Hepatocyte (in vitro differentiated cells): ENCODE measurements around the gene RAB32. TPM values are rescaled to one million over a fixed set of nuclear protein-coding genes. Genes with fewer than 3 reads are reported as not detected.

Experiments
- DNase-seq: peaks from one replicate; pipeline ENCODE4 v3.0.0-alpha.2; 2016; ENCODE audit warnings: low spot score
- H2AFZ ChIP-seq: fragments of 200-600 bp; sonication (generic); 2 replicates; pipeline ENCODE4 v1.6.0; 2016; ENCODE audit warnings: antibody characterized with exemption, mild to moderate bottlenecking
- H3K27ac ChIP-seq: fragments of 200-600 bp; sonication (generic); 2 replicates; pipeline ENCODE4 v1.5.1; 2016; ENCODE audit warnings: mild to moderate bottlenecking
- H3K27me3 ChIP-seq: fragments of 200-600 bp; sonication (generic); 2 replicates; pipeline ENCODE4 v1.6.1; 2016
- H3K36me3 ChIP-seq: fragments of 200-600 bp; sonication (generic); replicated peaks from 2 replicates; pipeline ENCODE4 v1.5.1; 2016; ENCODE audit warnings: low read depth; ENCODE audit not compliant: insufficient read depth
- H3K4me1 ChIP-seq: fragments of 200-600 bp; sonication (generic); 2 replicates; pipeline ENCODE4 v1.5.1; 2016; ENCODE audit warnings: mild to moderate bottlenecking, moderate library complexity; ENCODE audit not compliant: insufficient read depth
- H3K4me2 ChIP-seq: fragments of 200-600 bp; sonication (generic); 2 replicates; pipeline ENCODE4 v1.6.0; 2016
- H3K4me3 ChIP-seq: fragments of 200-600 bp; sonication (generic); 2 replicates; pipeline ENCODE4 v1.5.1; 2016; ENCODE audit warnings: mild to moderate bottlenecking
- H3K79me2 ChIP-seq: fragments of 200-600 bp; sonication (generic); 2 replicates; pipeline ENCODE4 v1.6.0; 2017; ENCODE audit warnings: mild to moderate bottlenecking
- H3K9me2 ChIP-seq: fragments of 200-600 bp; sonication (generic); replicated peaks from 2 replicates; pipeline ENCODE4 v1.6.0; 2017; ENCODE audit warnings: mild to moderate bottlenecking; ENCODE audit not compliant: insufficient read depth
- H3K9me3 ChIP-seq: fragments of 200-600 bp; sonication (generic); 2 replicates; pipeline ENCODE4 v1.5.1; 2016; ENCODE audit warnings: low read depth, mild to moderate bottlenecking
- H4K20me1 ChIP-seq: fragments of 200-600 bp; sonication (generic); 2 replicates; pipeline ENCODE4 v1.6.0; 2016; ENCODE audit warnings: mild to moderate bottlenecking; ENCODE audit not compliant: insufficient read depth, poor library complexity, severe bottlenecking
- EZH2 ChIP-seq: fragments of 200-600 bp; sonication (generic); IDR thresholded peaks from 2 replicates; pipeline ENCODE4 v1.6.1; 2016; ENCODE audit warnings: antibody characterized with exemption, mild to moderate bottlenecking, borderline replicate concordance
- EZH2phosphoT487 ChIP-seq: fragments of 200-600 bp; sonication (generic); IDR thresholded peaks from one replicate; pipeline ENCODE4 v1.6.1; 2018; ENCODE audit warnings: antibody characterized with exemption, mild to moderate bottlenecking, low read depth, moderate library complexity; ENCODE audit not compliant: unreplicated experiment, severe bottlenecking
- WGBS: methylation state at CpG from one replicate; pipeline ENCODE4 v1.1.6; 2016; ENCODE audit warnings: low lambda C conversion rate; ENCODE audit errors: missing lambda C conversion rate; 5-methylcytosine and 5-hydroxymethylcytosine counted together
- polyA plus RNA-seq: library from polyadenylated mRNA; unstranded; fragments of >200 nt; fragmentation: Nextera tagmentation; extraction: Ambion mirVana; gene quantifications from 2 replicates; pipeline ENCODE4 v1.2.1, GENCODE V29; 2016
- total RNA-seq: library from RNA; depleted of rRNA; stranded (reverse); fragments of >200 nt; gene quantifications from 2 replicates; pipeline ENCODE4 v1.2.3, GENCODE V29; 2014
- TF ChIP-seq, protein P1 (sequence below): fragments of 200-600 bp; sonication (generic); IDR thresholded peaks from 2 replicates; pipeline ENCODE4 v1.5.1; 2016; ENCODE audit warnings: antibody characterized with exemption, mild to moderate bottlenecking; ENCODE audit not compliant: poor library complexity

Gene RAB32
- total and polyA plus RNA-seq, 2 experiments from 2014 or later: 100 to 121 TPM

DNA sequence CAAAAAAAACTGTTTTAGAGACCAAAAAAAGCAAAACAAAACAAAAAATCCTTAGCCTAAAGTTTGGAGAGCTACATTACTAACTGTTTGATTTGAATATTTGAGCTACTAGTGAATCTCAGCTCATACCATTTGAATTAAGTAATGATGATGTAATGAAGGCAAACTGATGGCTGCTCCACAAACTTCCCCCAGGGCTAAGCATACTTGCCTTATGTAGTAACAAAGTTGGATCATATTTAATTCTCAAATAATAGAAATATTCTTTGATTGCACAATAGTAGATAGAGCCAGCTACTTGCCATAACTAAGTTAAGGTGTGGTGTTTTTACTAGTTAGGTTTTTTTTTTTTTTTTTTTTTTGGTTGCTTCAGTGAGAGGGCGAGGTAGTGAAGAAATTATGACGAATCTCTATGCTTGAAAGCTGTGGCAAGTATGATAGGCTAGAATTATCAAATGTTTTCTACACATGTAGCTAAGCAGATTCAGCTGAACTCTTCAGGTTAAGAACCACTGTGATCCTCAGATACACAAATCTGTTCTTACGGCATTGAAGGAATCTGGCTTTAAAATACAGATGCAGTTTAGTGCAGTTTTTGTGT, 2.9 kb downstream of the RAB32 start:
- WGBS: 53% methylated on average over 3 of the region's 3 CpGs
- H3K27me3 ChIP-seq: no peaks in the 10 kb centered on the region
- H3K79me2 ChIP-seq: peaks cover 64% of the 10 kb centered on the region
- peaks cover 31% of the 10 kb centered on the region for H3K4me1 ChIP-seq
- H4K20me1 ChIP-seq: peaks cover 25% of the 10 kb centered on the region
- DNase-seq: peak; percentile 44
- no peaks in the 10 kb centered on the region for H3K36me3 ChIP-seq
- H3K9me3 ChIP-seq: no peaks in the 10 kb centered on the region
- H3K4me2 ChIP-seq: peak overlapping the region; percentile 83
- no peak overlapping the region for H2AFZ ChIP-seq
- peak overlapping the region; percentile 98 for H3K27ac ChIP-seq
- H3K4me3 ChIP-seq: no peak overlapping the region
- TF ChIP-seq EZH2phosphoT487 (no peak), EZH2 (no peak)
- TF ChIP-seq, protein P1, sequence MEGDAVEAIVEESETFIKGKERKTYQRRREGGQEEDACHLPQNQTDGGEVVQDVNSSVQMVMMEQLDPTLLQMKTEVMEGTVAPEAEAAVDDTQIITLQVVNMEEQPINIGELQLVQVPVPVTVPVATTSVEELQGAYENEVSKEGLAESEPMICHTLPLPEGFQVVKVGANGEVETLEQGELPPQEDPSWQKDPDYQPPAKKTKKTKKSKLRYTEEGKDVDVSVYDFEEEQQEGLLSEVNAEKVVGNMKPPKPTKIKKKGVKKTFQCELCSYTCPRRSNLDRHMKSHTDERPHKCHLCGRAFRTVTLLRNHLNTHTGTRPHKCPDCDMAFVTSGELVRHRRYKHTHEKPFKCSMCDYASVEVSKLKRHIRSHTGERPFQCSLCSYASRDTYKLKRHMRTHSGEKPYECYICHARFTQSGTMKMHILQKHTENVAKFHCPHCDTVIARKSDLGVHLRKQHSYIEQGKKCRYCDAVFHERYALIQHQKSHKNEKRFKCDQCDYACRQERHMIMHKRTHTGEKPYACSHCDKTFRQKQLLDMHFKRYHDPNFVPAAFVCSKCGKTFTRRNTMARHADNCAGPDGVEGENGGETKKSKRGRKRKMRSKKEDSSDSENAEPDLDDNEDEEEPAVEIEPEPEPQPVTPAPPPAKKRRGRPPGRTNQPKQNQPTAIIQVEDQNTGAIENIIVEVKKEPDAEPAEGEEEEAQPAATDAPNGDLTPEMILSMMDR: no peak
- H3K9me2 ChIP-seq: no peaks in the 10 kb centered on the region

DNA sequence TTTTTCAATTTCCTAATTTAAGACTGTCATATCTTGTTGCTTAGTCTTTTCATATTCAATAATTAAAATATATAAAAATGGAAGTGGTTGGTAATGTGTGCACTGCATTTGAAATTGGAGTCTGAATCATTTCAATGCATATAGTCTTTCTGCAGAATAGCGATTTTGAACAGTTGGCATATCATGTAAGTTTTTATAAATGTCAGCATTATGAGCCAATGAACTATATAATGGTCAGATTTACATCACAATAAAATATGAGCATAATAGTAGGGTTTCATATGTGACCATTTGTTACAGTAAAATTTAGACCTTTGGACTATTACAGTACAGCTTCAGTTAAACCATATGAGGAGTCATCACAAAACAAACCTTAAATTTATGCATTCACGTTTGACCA, 4.3 kb downstream of the RAB32 start:
- peak overlapping the region; percentile 83 for H3K4me2 ChIP-seq
- DNase-seq: no peak
- 84% methylated on average over 2 of the region's 2 CpGs for WGBS
- H3K9me3 ChIP-seq: no peaks in the 10 kb centered on the region
- H3K36me3 ChIP-seq: no peaks in the 10 kb centered on the region
- no peaks in the 10 kb centered on the region for H3K27me3 ChIP-seq
- H3K4me1 ChIP-seq: peaks cover 31% of the 10 kb centered on the region
- no peaks in the 10 kb centered on the region for H3K9me2 ChIP-seq
- TF ChIP-seq, protein P1: no peak
- no peak for TF ChIP-seq EZH2
- TF ChIP-seq EZH2phosphoT487: no peak
- H2AFZ ChIP-seq: no peak overlapping the region
- H3K27ac ChIP-seq: no peak overlapping the region
- H3K79me2 ChIP-seq: peaks cover 75% of the 10 kb centered on the region
- H4K20me1 ChIP-seq: peaks cover 29% of the 10 kb centered on the region
- no peak overlapping the region for H3K4me3 ChIP-seq

DNA sequence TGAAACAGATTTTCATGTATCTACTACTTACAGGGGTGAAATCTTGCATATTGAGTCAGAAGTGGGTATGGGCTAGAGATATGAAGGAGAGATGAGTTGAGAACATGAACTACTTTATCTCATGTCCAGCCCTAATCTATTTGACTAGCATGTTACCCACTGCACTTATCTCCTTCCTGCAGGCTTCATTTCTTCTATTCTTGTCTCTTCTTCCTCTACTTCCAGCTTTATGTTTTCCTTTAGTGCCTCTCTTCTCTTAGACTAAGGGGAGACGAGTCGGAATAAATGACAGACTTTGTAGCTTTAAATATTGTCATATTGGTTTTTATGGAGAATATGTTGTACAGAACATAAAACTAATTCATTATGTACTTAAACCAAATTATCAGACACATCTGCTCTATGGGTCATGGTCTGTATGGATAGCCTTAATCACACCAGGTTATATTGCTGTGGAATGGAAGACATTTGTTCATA, 5.3 kb downstream of the RAB32 start:
- Histone ChIP-seq H3K27ac (no peak overlapping the region), H2AFZ (no peak overlapping the region), H3K4me3 (no peak overlapping the region), H3K9me3 (no peaks in the 10 kb centered on the region), H3K4me2 (no peak overlapping the region), H3K4me1 (peaks cover 31% of the 10 kb centered on the region), H3K79me2 (peaks cover 75% of the 10 kb centered on the region), H3K27me3 (no peaks in the 10 kb centered on the region), H3K36me3 (no peaks in the 10 kb centered on the region), H4K20me1 (peaks cover 35% of the 10 kb centered on the region), H3K9me2 (no peaks in the 10 kb centered on the region)
- WGBS: 100% methylated on average over 2 of the region's 2 CpGs
- DNase-seq: no peak
- TF ChIP-seq, protein P1: no peak
- no peak for TF ChIP-seq EZH2
- TF ChIP-seq EZH2phosphoT487: no peak
